K562 (cell line): ENCODE measurements around the gene MRPL48. TPM values are rescaled to one million over a fixed set of nuclear protein-coding genes. Genes with fewer than 3 reads are reported as not detected.

Experiments used
- BDP1 ChIP-seq: IDR thresholded peaks from 3 replicates; pipeline ENCODE4 v1.6.1; 2011; ENCODE audit not compliant: insufficient read length, insufficient read depth
- CBX8 ChIP-seq: fragments of 200-600 bp; sonication (generic); IDR thresholded peaks from 2 replicates; pipeline ENCODE4 v1.6.1; 2012; ENCODE audit warnings: borderline replicate concordance, mixed run types, low read depth, mild to moderate bottlenecking, moderate library complexity, mixed read lengths, low read length, control low read depth, inconsistent platforms; ENCODE audit not compliant: poor library complexity, severe bottlenecking; ENCODE audit errors: extremely low read depth
- CEBPG ChIP-seq, 3 experiments: fragments of 200-800 bp in 1 of 3; sonication (Bioruptor generic) in 1 of 3; sonication (generic) in 1 of 3; formaldehyde crosslinking in 1 of 3; IDR thresholded peaks in 2 of 3; conservative IDR thresholded peaks in 1 of 3; 2 replicates each; pipeline versions ENCODE4 v1.6.1 to v1.8.0; 2016 to 2022; ENCODE audit warnings: missing compliant biosample characterization in 2 of 3, missing genetic modification characterization in 2 of 3, mild to moderate bottlenecking in 1 of 3, missing genetic modification reagents in 1 of 3
- CHD2 ChIP-seq: IDR thresholded peaks from 2 replicates; pipeline ENCODE4 v1.6.1; 2011; ENCODE audit warnings: low read depth, low read length
- ELF4 ChIP-seq: fragments of 450-650 bp; formaldehyde crosslinking; IDR thresholded peaks from 2 replicates; pipeline ENCODE4 v1.4.0; 2022; ENCODE audit warnings: missing genetic modification characterization
- KLF16 ChIP-seq: IDR thresholded peaks from 2 replicates; pipeline ENCODE4 v1.6.1; 2016; ENCODE audit warnings: antibody characterized with exemption
- LEF1 ChIP-seq: fragments of 450-650 bp; IDR thresholded peaks from 2 replicates; pipeline ENCODE4 v1.6.1; 2016; ENCODE audit warnings: mild to moderate bottlenecking
- MAFK ChIP-seq: IDR thresholded peaks from 2 replicates; pipeline ENCODE4 v1.6.1; 2011; ENCODE audit warnings: low read length, improper control_type of control experiment
- MCM3 ChIP-seq: fragments of 450-650 bp; IDR thresholded peaks from 2 replicates; pipeline ENCODE4 v1.6.1; 2016
- MYNN ChIP-seq, 2 experiments: sonication (generic); formaldehyde crosslinking in 1 of 2; IDR thresholded peaks; 2 replicates each; pipeline versions ENCODE4 v1.5.0 to v1.6.1; 2016 to 2020; ENCODE audit warnings: antibody characterized with exemption in 1 of 2, missing genetic modification reagents in 1 of 2
- NR2F6 ChIP-seq: fragments of 450-650 bp; formaldehyde crosslinking; IDR thresholded peaks from 2 replicates; pipeline ENCODE4 v1.4.0; 2020; ENCODE audit warnings: mild to moderate bottlenecking
- PURB ChIP-seq: sonication (generic); formaldehyde crosslinking; IDR thresholded peaks from 2 replicates; pipeline ENCODE4 v1.9.0; 2021; ENCODE audit warnings: low read depth, mild to moderate bottlenecking, missing genetic modification reagents
- SIRT6 ChIP-seq: IDR thresholded peaks from one replicate; pipeline ENCODE4 v1.6.1; 2012; ENCODE audit warnings: low read depth, mild to moderate bottlenecking, control low read depth, inconsistent platforms, low read length, moderate library complexity
- SMARCB1 ChIP-seq: IDR thresholded peaks from 2 replicates; pipeline ENCODE4 v1.6.1; 2011; ENCODE audit warnings: improper control_type of control experiment, low read depth; ENCODE audit not compliant: insufficient read length
- THRAP3 ChIP-seq: fragments of 450-650 bp; IDR thresholded peaks from 2 replicates; pipeline ENCODE4 v1.6.1; 2016; ENCODE audit warnings: mild to moderate bottlenecking, inconsistent platforms, borderline replicate concordance
- TOE1 ChIP-seq, 2 experiments: fragments of 450-650 bp in 1 of 2; sonication (generic) in 1 of 2; formaldehyde crosslinking in 1 of 2; IDR thresholded peaks; 2 replicates each; pipeline versions ENCODE4 v1.7.1 to v1.8.0; 2016 to 2022; ENCODE audit warnings: borderline replicate concordance in 2 of 2, mild to moderate bottlenecking in 2 of 2, antibody characterized with exemption in 1 of 2, inconsistent platforms in 1 of 2, low read depth in 1 of 2, missing genetic modification reagents in 1 of 2, moderate library complexity in 1 of 2
- TRIM28 ChIP-seq: fragments of 450-650 bp; IDR thresholded peaks from 2 replicates; pipeline ENCODE4 v1.6.1; 2017
- ZC3H11A ChIP-seq: IDR thresholded peaks from 2 replicates; pipeline ENCODE4 v1.6.1; 2012; ENCODE audit warnings: low read depth, low read length, improper control_type of control experiment
- ZNF224 ChIP-seq: sonication (generic); formaldehyde crosslinking; IDR thresholded peaks from 2 replicates; pipeline ENCODE4 v1.8.0; 2022; ENCODE audit warnings: mild to moderate bottlenecking, missing genetic modification reagents
- ZNF23 ChIP-seq: fragments of 250-450 bp; sonication (Bioruptor Pico); IDR thresholded peaks from 2 replicates; pipeline ENCODE4 v1.4.0; 2020; ENCODE audit warnings: mild to moderate bottlenecking
- ZNF316 ChIP-seq: fragments of 450-650 bp; IDR thresholded peaks from 2 replicates; pipeline ENCODE4 v1.6.1; 2016
- ZNF79 ChIP-seq: fragments of 250-450 bp; sonication (Bioruptor Pico); IDR thresholded peaks from 2 replicates; pipeline ENCODE4 v1.4.0; 2020; ENCODE audit warnings: low read depth, mild to moderate bottlenecking, moderate library complexity
- polyA plus RNA-seq, 8 experiments: library from polyadenylated mRNA; depleted of rRNA in 4 of 8; stranded (reverse) in 5 of 8; unstranded in 3 of 8; fragments of >200 nt; fragmentation: Nextera tagmentation in 2 of 8; fragmentation: Illumina TruSeq in 1 of 8; extraction: Ambion mirVana in 2 of 8; extraction: Trizol in 1 of 8; gene quantifications; 2 replicates each; pipeline versions ENCODE4 v1.2.1 to v1.2.3, GENCODE V29; 2011 to 2014; ENCODE audit warnings: inconsistent platforms in 1 of 8, missing spikeins in 1 of 8
- total RNA-seq, 7 experiments: library from RNA; depleted of rRNA in 6 of 7; stranded (reverse); fragments of >200 nt in 6 of 7; fragmentation: Illumina TruSeq in 2 of 7; extraction: Trizol in 2 of 7; gene quantifications; 2 replicates each; pipeline versions ENCODE4 v1.2.1 to v1.2.3, GENCODE V29; 2011 to 2021; ENCODE audit warnings: low replicate concordance in 1 of 7
- TF ChIP-seq, protein P1 (sequence below): fragments of 450-650 bp; formaldehyde crosslinking; IDR thresholded peaks from 2 replicates; pipeline ENCODE4 v1.4.0; 2022; ENCODE audit warnings: missing genetic modification characterization
- TF ChIP-seq, protein P2 (sequence below): fragments of 150-350 bp; conservative IDR thresholded peaks from 2 replicates; pipeline ENCODE4 v1.6.1; 2014; ENCODE audit warnings: low read length

The MRPL48 gene
- total and polyA plus RNA-seq, 9 of the 15 experiments (the other 6 are each of a cell fraction or from before 2014, with no cell fraction given): 66.0 to 237 (median 104) TPM

DNA sequence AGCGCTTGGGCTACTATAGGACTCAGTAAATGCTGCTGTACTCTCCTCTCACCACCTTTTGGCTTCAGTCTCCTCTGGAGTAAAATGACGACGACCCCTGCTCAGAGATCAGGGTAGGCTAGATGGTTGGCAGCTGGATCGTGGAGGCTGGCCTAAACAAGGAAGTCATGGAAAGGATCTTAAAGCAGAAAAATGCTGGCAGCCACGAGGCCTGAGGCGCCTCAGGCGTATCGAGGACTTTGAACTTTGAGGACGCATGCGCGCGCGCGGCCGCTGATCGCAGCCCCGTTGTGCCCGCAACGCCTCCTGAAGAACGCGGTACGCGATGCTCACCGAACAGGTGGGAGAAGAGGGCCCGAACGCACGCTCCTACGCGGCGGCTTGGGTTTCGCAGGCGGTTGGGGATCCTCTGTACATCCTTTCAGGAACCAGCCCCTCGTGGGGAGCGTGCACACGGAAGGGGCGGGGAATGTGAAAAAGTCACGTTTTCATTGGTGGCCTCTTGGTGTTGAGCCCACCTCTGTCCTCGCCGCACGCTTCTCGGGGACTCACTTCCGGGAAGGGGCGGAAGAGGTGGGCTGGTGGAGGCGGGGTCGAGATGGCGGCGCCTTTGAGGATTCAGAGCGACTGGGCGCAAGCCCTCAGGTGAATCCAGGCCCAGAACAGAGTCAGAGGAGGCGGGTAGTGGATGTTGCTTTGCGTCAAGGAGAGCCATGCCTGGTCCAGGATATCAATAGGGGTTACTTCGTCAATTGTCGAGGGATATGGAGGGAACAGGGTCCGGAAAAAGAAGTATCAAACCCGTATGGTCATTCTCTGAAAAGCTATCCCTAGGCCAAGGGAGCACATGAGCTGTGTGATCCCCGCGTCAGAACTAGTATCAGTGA, 89.0 kb downstream of the MRPL48 start, which contains the start of the genes COA4 and PAAF1 (continued):
- TF ChIP-seq KLF16: no peak
- TF ChIP-seq SMARCB1: no peak
- TF ChIP-seq ZNF79: no peak
- no peak for TF ChIP-seq BDP1
- no peak for TF ChIP-seq ZNF316
- no peak for TF ChIP-seq SIRT6
- TF ChIP-seq LEF1: no peak
- TF ChIP-seq ZNF23 (CRISPR knock-in tag): no peak
- TF ChIP-seq ZNF224 (CRISPR knock-in tag): no peak
- TF ChIP-seq CBX8: no peak
- TF ChIP-seq MAFK: no peak
- TF ChIP-seq PURB (CRISPR knock-in tag): no peak
- no peak for TF ChIP-seq MCM3
- no peak for TF ChIP-seq TRIM28
- TF ChIP-seq THRAP3: no peak; the same call in 1 of the 2 replicates
- TF ChIP-seq CEBPG (CRISPR knock-in tag; IDR thresholded peaks at IDR 0.05): no peak
- no peak for TF ChIP-seq CEBPG (tag; conservative IDR thresholded peaks at IDR 0.05 in 1 of 2, IDR thresholded peaks at IDR 0.05 in 1 of 2)
- TF ChIP-seq, protein P1, sequence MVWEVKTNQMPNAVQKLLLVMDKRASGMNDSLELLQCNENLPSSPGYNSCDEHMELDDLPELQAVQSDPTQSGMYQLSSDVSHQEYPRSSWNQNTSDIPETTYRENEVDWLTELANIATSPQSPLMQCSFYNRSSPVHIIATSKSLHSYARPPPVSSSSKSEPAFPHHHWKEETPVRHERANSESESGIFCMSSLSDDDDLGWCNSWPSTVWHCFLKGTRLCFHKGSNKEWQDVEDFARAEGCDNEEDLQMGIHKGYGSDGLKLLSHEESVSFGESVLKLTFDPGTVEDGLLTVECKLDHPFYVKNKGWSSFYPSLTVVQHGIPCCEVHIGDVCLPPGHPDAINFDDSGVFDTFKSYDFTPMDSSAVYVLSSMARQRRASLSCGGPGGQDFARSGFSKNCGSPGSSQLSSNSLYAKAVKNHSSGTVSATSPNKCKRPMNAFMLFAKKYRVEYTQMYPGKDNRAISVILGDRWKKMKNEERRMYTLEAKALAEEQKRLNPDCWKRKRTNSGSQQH (CRISPR knock-in tag): no peak
- TF ChIP-seq MYNN (IDR thresholded peaks at IDR 0.05): no peak
- TF ChIP-seq MYNN (CRISPR knock-in tag; IDR thresholded peaks at IDR 0.05): no peak
- TF ChIP-seq NR2F6 (CRISPR knock-in tag): no peak
- TF ChIP-seq CHD2: no peak
- TF ChIP-seq, protein P2, sequence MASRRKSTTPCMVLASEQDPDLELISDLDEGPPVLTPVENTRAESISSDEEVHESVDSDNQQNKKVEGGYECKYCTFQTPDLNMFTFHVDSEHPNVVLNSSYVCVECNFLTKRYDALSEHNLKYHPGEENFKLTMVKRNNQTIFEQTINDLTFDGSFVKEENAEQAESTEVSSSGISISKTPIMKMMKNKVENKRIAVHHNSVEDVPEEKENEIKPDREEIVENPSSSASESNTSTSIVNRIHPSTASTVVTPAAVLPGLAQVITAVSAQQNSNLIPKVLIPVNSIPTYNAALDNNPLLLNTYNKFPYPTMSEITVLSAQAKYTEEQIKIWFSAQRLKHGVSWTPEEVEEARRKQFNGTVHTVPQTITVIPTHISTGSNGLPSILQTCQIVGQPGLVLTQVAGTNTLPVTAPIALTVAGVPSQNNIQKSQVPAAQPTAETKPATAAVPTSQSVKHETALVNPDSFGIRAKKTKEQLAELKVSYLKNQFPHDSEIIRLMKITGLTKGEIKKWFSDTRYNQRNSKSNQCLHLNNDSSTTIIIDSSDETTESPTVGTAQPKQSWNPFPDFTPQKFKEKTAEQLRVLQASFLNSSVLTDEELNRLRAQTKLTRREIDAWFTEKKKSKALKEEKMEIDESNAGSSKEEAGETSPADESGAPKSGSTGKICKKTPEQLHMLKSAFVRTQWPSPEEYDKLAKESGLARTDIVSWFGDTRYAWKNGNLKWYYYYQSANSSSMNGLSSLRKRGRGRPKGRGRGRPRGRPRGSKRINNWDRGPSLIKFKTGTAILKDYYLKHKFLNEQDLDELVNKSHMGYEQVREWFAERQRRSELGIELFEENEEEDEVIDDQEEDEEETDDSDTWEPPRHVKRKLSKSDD: 0 out of 2 replicates have a peak, but pooled peaks have one; percentile 58
- no peak for TF ChIP-seq ZC3H11A
- TF ChIP-seq TOE1 (IDR thresholded peaks at IDR 0.05; ENCODE audit: borderline replicate concordance): no peak
- no peak for TF ChIP-seq TOE1 (CRISPR knock-in tag; IDR thresholded peaks at IDR 0.05; ENCODE audit: borderline replicate concordance, low read depth)
- no peak for TF ChIP-seq ELF4 (CRISPR knock-in tag)
